HG03175 (cell line): Measurements from ENCODE around the gene CATSPERE.
"Not testable (repeated sequence)": the region's sequence is repeated elsewhere in the genome, so short reads cannot be mapped to it uniquely, and the experiment has no call there.

Experiments used
- ATAC-seq: cut with Tn5 transposase; IDR thresholded peaks from one replicate; pipeline ENCODE4 v1.9.1; 2021; ENCODE audit warnings: mild to moderate bottlenecking, moderate library complexity; ENCODE audit not compliant: unreplicated experiment

The CATSPERE gene

DNA sequence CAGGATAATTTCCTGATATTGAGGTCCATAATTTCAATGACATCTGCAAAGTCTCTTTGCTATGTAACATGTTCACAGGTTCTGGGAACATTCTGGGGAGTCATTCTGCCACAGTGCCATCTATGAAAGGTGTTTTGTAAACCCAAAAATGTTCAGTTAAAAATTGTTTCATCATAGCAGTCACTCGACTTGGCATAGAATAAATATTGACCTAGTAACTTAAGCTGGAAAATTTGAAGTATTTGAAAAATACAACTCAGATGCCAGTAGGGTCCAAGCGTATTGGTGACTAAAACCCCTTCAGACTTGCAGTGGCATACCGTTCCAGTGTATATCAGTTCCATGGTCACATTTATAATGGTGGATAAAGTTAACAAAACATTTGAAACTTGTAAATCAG lies 198.6 kb downstream of the CATSPERE start:
- no peak for ATAC-seq

DNA sequence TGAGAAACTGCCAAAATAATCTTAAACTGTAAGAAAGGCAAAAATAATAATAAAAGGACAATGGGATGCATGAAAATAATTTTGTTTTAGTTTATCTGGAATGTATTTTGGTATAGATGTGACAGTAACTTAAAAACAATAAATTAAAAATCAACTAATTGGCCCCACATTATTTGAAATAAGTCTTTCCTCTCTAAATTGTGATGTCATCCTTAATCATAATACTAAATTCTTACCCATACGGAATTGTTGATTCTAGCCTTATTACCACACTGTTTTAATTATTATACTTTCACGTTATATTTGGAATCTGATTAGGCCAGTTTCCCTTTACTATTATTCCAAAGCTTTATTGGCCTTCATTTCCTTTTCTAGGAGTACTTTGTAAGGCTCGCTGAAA lies 199.5 kb downstream of the CATSPERE start:
- ATAC-seq: no peak

DNA sequence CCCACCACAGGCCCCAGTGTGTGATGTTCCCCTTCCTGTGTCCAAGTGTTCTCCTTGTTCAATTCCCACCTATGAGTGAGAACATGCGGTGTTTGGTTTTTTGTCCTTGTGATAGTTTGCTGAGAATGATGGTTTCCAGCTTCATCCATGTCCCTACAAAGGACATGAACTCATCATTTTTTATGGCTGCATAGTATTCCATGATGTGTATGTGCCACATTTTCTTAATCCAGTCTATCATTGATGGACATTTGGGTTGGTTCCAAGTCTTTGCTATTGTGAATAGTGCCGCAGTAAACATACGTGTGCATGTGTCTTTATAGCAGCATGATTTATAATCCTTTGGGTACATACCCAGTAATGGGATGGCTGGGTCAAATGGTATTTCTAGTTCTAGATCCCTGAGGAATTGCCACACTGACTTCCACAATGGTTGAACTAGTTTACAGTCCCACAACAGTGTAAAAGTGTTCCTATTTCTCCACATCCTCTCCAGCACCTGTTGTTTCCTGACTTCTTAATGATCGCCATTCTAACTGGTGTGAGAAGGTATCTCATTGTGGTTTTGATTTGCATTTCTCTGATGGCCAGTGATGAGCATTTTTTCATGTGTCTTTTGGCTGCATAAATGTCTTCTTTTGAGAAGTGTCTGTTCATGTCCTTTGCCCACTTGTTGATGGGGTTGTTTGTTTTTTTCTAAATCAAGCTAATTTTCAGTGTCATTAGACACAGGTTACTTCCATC lies 200.7 kb downstream of the CATSPERE start:
- ATAC-seq: not testable (repeated sequence)

DNA sequence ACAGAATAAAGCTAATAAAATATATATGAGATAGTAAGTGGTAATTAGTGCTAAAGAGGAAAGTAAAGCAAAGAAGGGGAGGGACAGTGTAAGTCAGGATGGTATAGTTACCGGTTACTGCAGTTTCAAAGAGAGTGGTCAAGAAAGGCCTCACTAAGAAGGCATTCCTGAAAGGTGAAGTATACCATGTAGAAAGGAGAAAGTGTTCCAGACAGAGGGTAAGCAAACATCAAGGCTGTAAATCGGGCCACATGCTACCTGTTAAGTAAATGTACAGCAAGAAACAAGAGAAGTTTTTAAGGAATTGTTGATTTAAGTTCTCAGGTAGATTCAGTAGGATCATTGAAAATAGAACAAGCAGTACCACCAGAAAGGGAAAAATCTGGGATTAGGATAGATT lies 201.5 kb downstream of the CATSPERE start:
- no peak for ATAC-seq

DNA sequence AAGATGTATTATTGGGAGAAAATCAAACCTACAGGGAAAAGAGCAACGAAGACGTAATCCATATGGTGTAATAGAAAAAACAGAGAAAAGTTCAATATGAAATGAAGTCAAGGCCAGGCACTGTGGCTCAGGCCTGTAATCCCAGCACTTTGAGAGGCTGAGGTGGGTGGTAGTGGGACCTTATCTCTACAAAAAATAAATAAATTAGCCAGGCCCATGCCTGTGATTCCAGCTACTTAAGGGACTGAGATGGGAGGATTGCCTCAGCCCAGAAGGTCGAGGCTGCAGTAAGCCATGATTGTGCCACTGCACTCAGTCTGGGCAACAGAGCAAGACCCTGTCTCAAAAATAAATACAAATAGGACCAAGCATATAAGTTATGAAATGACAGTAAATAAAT lies 203.3 kb downstream of the CATSPERE start:
- no peak for ATAC-seq

DNA sequence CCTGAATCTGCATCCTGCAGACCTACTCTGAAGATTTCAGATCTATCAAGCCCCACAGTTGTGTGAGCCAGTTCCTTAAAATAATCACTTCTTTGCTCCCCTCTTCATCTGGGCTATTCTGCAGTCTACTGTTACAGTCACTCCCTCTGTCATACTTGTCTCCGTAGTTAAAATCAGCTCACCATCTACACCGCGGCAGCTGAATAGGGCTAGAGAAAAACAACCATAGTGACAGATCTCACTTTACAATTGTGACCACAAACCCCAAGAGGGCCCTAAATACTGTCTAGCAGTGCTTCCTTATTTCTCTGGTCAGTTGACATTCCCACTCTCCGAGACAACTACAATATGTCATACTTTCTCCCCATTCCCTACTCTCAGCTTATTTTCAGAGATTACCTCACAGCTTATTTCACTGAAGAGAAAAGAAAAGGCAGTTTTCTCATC lies 204.7 kb downstream of the CATSPERE start:
- ATAC-seq: peak; percentile 88

DNA sequence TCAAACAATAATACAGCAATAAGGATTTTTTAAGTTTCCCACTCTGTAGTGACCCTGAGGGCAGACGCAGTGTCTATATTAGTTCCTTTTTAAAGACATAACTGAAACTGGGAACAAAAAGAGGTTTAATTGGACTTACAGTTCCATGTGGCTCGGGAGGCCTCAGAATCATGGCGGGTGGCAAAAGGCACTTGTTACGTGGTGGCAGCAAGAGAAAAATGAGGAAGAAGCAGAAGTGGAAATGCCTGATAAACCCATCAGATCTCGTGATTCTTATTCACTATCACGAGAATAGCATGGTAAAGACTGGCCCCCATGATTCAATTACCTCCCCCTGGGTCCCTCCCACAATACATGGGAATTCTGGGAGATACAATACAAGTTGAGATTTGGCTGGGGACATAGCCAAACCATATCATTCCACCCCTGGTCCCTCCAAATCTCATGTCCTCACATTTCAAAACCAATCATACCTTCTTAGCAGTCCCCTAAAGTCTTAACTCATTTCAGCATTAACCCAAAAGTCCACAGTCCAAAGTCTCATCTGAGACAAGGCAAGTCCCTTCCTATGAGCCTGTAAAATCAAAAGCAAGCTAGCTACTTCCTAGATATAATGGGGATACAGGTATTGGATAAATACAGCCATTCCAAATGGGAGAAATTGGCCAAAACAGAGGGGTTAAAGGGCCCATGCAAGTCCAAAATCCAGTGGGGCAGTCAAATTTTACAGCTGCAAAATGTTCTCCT lies 205.8 kb downstream of the CATSPERE start:
- ATAC-seq: not testable (repeated sequence)

DNA sequence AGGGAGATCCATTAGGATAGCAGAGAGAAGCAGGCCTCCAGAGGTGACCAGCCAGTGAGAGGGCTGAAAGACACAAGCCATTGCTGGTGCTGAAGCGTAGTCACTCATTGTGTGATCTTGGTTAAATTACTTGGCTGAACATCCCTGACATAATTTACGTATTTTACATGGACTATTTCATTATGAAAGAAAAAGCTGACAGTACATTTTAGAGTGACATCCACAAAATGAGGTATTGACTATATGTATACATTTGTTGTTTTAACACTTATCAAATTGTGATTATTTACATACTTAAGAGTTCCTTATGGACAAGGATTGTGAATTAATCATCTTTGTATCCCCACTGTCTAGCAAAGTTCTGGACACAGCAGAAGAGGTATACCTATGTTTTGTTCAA lies 206.7 kb downstream of the CATSPERE start:
- no peak for ATAC-seq

DNA sequence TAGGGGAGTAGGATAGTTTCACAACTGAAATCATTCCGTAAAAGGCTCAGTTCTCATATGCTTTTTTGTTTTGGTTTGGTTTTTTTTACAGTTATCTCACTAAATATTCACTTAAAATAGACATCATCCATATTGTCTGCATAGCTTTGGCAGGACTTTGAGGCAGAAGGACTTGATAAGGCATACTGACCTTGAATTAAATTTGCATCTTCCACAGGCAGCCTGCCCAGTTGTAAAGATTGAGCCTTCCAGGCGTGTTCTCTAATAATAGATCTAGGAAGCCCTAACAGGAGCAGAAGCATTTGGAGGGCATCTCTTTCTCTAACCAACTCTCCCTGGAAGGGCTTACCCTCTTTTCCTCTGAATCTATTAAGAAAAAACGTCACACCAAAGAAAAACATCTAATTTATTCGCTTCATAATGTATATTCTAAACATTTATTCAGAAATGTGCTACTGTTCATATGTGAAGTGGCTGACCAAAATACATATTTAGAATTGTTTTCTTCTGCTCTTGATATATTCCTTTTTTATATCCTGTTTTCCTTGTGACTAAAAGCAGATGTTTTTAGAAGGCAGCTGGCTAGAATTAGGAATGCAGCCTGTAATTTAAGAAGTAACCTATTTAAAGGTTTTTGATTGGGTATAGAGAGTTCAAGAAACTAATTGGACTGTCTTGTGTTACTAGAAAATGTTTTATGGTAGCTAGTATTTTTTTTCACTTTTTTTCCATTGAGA lies 212.0 kb downstream of the CATSPERE start:
- no peak for ATAC-seq

DNA sequence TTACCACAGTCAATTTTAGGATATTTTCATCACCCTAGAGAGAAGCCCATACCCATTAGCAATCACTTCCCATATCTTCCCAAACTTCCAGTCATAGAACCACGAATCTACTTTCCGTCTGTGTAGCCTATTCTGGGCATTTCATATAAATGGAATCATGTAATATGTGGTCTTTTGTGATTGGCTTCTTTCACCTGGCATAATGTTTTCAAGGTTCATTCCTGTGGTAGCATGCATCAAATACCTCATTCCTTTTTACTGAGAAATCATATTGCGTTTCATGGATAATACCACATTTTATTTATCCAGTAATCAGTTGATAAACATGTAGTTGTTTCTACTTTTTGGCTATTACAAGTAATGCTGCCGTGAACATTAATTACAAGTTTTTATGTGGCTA lies 213.4 kb downstream of the CATSPERE start:
- ATAC-seq: no peak

DNA sequence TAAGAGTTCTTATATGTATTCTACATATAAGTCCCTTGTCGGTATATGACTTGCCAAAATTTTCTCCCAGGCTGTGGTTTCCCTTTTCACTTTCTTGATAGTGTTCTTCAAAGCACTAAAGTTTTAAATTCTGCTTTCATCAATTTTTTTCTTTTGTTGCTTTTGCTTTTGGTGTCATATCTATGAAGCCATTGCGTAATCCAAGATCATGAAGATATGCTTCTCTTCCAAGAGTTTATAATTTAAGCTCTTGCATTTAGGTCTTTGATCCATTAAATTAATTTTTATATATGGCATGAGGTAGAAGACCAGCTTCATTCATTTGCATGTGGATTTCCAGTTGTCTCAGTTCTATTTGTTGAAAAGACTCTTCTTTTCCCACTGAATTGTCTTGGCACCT lies 214.1 kb downstream of the CATSPERE start:
- no peak for ATAC-seq

DNA sequence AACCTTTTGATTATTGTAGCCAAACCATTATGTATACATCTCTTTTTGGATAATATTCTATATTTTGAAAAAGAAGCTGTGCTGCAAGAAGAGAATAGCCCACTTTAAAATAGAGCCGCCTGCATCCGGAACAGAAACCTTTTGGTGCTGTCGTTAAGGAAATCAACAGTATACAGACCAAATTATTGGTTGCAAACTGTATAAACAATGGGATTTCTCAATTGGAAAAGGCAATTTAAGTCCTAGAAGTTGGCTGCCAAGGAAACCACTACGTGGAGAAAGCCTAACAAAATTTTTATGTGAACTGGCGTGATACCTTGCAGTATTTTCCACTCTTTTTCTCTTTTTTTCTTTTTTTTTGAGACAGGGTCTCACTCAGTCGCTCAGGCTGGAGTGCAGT lies 217.6 kb downstream of the CATSPERE start:
- ATAC-seq: no peak

DNA sequence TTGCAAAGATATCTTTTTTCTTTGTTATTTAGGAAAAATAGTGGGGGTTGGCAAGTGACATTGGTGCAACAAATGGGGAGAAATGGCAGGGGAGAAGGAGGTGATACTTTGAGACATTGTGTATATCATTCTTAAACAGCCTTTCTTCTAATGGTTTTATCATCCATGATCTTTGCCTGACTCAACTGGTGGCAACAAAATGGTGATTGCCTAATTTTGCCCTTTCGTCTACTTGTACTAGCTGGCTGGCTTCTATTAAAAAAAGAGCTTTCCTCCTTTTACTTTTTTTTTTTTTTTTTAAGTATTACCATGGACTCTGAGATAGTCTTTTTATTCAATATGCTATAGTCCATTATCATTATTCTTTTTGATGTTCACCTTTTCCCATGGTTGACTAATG lies 219.6 kb downstream of the CATSPERE start:
- no peak for ATAC-seq

DNA sequence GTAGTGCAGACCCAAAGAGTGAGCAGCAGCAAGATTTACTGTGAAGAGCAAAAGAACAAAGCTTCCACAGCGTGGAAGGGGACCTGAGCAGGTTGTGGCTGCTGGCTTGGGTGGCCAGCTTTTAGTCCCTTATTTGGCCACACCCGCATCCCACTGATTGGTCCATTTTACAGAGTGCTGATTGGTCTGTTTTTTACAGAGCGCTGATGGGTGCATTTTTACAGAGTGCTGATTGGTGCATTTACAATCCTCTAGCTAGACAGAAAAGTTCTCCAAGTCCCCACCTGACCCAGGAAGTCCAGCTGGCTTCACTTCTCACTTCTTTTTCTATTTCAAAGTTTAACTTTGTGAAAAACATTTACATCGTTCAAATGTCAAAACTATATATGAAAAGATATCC lies 221.0 kb downstream of the CATSPERE start:
- ATAC-seq: not testable (repeated sequence)
